Measurements from ENCODE around the gene PRKCH.

DNA sequence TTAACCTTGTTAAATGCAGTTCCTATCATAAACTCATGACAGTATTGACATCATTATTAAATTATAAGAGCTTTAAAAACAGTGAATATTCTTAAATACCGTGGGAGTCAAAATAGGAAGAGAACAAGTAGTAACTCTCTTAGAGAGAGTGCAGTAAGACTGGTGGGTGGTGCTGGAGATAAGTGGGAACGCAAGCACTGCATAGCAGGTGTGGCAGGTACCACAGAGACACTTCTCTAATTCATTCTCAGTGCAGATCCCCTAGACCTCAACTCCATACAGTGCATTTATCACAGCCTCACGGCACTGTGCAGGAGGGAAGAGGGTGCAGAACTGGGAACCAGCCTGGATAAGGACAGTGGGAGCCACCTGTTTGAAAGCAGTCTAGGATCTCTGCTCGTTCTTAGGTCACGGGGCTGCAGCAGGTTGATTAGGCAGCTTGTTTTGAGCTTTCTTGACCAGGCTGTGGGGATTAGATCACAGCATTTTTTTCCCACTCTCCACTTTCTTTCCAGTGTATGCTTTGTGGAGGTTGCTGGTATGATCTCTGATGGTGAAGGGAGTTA lies 165.6 kb downstream of the PRKCH start:
- TF ChIP-seq CTCF (IDR thresholded peaks at IDR 0.05) (no peak), POLR2A (IDR thresholded peaks at IDR 0.05) (no peak)
